Measurements from ENCODE around the gene PDCD11.

DNA sequence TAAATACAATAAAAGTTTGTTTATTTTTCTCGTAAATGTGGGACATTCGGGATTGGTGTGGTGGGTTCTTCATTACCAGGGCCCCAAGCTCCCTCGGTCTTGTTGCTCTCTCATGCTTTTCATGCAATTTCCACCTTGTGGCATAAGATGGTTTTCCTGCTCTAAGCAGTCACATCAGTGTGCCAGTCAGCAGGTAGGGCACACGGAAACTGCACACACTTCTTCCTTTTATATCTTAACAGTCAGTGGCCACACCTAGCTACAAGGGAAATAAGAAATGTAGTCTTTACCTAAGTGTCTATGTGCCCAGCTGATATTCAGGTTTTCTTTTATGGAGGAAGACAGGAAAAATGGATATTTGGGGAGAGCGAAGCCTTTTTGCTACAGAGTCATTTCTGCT is 22.2 kb upstream of the PDCD11 start:
- no peak for TF ChIP-seq TARDBP (IDR thresholded peaks at IDR 0.05)
- TF ChIP-seq SP1 (IDR thresholded peaks at IDR 0.05) = no peak
